HG03469 (cell line): ENCODE data around the gene FGGY.

ENCODE experiments used
- ATAC-seq: cut with Tn5 transposase; IDR thresholded peaks from one replicate; pipeline ENCODE4 v1.9.1; 2021; ENCODE audit warnings: mild to moderate bottlenecking, moderate library complexity, moderate number of reproducible peaks; ENCODE audit not compliant: unreplicated experiment

Gene FGGY

GRCh38 chr1:59500950-59501742 is 204.3 kb downstream of the FGGY start:
- no peak for ATAC-seq

- no peak for ATAC-seq
Measured at GRCh38 chr1:59502009-59502691, 205.3 kb downstream of the FGGY start.

GRCh38 chr1:59504276-59504675 is 207.4 kb downstream of the FGGY start:
- ATAC-seq = no peak

DNA sequence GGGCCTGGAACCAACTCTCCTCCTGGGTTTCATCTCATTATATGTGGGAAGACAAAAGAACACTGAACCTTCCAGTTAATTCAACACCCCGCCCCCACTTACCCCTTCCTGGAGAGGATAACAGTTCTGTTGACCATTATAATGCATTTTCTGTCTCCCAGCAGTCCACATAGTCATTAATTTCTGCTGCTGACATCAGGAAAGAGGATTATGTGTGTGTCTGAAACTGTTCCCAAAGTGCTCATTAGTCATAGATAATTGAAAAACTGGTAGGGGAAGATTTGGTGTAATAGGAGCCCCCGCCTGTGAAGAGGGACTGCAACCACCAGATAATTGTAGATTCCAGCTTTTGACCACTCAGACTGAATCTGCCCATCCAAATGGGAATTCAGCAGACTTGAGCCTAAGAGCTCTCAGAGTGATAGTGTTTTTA is 208.7 kb downstream of the FGGY start:
- ATAC-seq = no peak

GRCh38 chr1:59506952-59507351 is 210.1 kb downstream of the FGGY start:
- no peak for ATAC-seq

DNA sequence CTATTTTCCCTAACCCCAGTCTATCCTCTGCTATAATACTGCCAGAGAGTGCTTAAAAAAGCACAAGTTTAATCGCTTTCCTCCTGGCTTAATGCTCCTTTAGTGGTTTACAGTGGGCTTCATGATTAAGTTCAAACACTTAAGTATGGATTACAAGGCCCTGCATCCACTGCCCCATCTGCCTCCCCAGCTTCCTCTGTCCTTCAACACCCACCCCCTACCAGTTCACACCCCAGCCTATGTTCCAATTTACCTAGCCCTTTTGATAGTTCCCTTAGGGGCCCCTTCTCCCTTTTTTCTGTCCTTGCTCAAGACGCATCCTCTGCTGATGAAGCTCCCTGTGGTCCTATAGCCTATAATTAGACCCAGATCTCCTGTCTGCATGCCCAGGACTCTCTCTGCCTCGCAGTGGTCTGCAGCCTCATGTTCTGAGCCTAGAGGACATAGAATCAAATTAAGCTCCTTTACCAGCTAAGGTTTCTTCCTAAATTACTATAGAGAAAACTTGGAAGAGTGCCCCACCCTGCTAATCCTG is 212.5 kb downstream of the FGGY start:
- ATAC-seq = no peak

DNA sequence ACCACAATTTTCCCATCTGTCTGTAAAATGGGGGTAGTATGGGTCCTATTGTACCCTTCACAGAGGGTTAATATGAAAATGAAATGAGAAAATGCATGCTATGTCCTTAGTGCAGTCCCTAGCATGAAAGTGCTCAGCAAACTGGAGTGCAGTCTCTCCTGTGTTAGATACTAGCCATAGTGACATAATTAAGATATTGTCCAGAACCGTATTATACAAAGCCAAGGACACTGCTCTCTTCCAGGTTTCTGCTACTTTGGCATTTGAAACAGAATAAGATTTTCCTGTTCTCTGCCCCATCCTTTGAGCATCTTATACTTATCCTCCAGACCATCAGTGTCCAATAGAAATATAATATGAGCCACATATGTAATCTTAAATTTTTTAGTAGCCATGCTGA is 213.4 kb downstream of the FGGY start:
- no peak for ATAC-seq

- ATAC-seq = no peak
Measured at GRCh38 chr1:59511476-59512465, 214.9 kb downstream of the FGGY start.

DNA sequence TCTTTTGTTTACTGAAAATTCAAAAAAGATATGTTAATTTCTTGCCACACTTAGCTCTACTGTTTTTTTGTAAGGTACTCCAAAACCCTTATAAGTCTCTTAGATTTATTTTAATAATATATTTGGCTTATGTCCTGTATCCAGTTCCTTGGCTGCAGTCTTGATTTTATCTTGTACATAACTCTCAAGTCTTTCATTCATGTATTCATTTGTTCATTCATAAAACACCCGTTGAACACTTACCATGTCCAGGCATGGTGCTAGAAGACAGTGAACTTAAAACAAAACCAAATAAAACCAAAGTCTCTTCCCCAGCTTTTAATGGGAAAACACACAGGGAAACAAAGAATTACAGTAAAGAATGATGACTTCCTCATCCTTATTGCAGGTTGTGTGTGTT is 215.8 kb downstream of the FGGY start:
- ATAC-seq = no peak

GRCh38 chr1:59514061-59514909 is 217.4 kb downstream of the FGGY start:
- no peak for ATAC-seq

GRCh38 chr1:59516881-59517280 is 220.0 kb downstream of the FGGY start:
- ATAC-seq = no peak

GRCh38 chr1:59520194-59520593 is 223.3 kb downstream of the FGGY start:
- no peak for ATAC-seq

DNA sequence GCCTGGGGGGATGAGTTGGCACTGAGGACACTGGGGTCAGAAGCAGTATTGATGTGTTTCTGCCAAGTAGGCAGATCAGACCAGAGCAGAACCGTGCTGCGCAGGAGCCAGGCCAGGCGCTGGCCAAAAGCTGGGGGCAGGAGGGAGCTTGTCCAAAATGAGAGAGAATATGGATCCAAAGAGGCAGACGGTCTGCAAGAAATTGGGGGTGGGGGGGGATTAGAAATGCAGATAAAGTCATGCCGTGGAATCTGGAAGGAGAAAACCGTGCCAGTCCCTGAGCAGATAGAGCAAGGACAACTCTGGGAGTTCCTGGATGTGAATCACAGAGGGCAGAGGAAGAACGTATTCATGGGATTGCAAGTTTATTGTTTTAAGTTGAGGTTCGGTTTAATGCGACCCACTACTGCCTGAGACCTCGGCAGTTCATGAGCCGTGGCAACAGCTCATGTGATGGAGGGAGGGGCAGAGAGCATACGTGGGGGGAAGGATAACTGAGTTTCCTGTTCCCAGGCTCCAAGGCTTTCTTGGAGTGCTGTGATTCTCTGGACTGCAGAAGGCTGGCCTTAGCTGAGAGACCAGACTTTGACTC is 224.0 kb downstream of the FGGY start:
- no peak for ATAC-seq

DNA sequence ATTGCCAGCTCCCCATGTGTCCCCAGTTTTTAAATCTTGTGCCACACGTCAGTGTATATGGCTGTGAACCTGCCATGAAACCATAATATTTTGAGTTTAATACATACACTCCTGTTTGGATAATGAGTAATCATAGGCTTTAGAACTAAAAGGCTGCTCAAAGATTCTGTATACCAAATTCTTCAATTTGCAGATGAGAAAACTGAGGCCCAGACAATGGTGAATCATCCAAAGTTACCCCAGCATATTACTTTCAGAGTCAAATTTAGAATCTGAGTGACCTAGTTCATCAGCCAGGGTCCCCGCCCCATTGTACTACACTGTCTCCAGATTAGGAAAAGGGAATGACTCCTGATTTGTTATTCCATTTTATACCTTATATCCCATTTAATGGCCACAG is 224.6 kb downstream of the FGGY start:
- no peak for ATAC-seq

- no peak for ATAC-seq
Measured at GRCh38 chr1:59522925-59523505, 226.1 kb downstream of the FGGY start.

DNA sequence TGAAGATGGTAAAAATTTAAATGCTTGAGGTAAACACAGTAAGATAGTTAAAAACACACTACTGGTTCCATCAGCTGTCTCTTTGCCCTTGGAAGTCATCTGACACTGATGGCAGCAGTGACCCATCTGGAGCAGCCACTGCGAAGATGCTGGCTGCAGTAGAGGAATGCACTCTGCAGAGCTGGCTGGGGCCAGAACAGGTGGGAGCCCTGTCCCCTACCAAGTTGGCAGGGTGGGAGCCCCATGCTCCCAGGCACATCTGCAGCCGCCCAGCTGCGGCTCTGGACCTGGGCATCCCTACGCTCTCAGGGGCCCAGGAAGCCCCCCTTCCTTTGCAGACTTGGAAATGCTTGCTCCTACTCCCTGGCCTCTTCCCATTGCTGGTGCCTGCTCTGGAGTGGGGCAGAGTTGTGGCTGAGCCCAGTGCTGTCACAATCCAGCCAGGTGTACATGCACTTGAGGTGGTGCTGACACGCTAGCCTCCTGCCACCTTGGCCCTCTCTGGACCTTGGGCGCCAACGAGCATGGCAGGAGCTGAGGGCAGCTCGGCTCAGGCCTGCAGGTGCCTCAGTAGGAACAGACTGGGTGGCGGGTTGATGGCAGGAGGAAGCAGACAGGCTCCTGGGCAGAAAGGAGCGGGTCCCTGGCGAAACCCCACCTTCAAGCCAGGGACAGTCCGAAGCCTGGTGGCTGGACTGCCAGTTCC is 227.0 kb downstream of the FGGY start:
- ATAC-seq = no peak

DNA sequence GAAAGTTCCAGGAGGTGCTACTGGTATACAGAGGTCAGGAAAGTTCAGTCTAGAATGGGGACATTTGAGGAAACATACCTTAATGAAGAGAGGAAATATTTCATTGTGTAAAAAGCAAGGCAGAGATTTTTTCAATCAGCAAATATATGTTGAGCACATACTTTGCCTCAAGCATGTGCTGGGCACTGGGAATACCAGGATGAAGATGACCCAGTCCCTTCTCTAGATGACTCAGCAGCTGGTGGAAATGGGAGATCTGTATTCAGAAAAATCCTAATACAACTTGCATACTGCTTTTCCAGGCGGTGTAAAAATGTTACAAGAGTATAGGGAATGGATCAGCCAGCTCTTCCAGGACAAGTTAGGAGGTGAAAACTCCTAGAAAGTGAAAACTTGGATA is 229.3 kb downstream of the FGGY start:
- ATAC-seq = no peak

DNA sequence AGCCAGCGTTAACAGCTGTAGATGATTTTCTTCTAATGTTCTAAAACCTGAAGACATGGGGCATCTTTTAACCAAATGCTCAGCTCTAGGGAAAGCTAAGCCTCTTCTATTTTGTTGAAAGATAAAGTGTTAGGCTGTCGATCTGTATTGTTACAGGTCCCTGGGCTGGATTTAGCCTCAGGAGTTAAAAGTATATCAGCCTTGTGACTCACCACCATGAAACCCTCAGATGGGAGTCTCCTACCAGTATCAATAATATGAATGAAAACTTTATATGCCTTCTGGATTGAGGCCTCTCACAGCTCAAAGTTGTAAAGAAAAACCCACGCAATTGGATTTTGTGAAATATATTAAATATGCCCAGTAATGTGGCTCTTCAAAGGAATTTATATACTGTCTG is 231.6 kb downstream of the FGGY start:
- ATAC-seq = no peak

- no peak for ATAC-seq
Measured at GRCh38 chr1:59528900-59529299, 232.0 kb downstream of the FGGY start.
